Tibial nerve (tissue), 4 donors: ENCODE results near the gene DEFB129.

Source experiments
- EP300 ChIP-seq, 2 donors: sonication (generic); formaldehyde crosslinking; IDR thresholded peaks; one replicate each; pipeline ENCODE4 v1.6.1; 2017; ENCODE audit warnings: antibody characterized with exemption in 2 of 2, mild to moderate bottlenecking in 1 of 2
- POLR2A ChIP-seq, 2 donors: fragments of 450-650 bp; IDR thresholded peaks; one replicate each; pipeline ENCODE4 v1.6.1; 2017; ENCODE audit warnings: antibody characterized with exemption in 2 of 2, mild to moderate bottlenecking in 2 of 2, moderate library complexity in 2 of 2
- TF ChIP-seq, protein P1 (sequence below), 5 experiments: fragments of 200-600 bp in 3 of 5; fragments of 450-650 bp in 2 of 5; sonication (generic) in 3 of 5; IDR thresholded peaks; one replicate each; pipeline ENCODE4 v1.5.1; 2016 to 2019; ENCODE audit warnings: antibody characterized with exemption in 5 of 5, mild to moderate bottlenecking in 3 of 5, moderate library complexity in 2 of 5

DNA sequence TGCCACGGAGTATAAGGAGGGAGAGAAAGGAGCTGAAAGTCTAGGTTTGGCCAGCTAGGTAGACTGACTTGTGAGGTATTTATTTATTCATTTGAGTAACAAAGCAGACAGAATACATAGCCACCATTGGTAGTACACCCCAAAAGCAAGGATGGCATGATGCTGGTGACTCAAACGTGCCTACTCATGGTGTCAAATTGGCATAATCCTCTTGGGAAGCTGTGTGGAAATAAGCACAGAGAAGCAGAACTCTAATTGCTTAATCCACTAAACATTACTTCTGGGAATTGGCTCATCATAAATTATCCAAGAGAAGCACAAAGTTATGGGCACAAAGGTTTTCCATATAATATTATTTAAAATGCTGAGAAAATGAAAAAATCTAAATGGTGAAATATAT is 32.9 kb downstream of the DEFB129 start:
- TF ChIP-seq POLR2A (IDR thresholded peaks at IDR 0.05), result no peak
- TF ChIP-seq, protein P1, sequence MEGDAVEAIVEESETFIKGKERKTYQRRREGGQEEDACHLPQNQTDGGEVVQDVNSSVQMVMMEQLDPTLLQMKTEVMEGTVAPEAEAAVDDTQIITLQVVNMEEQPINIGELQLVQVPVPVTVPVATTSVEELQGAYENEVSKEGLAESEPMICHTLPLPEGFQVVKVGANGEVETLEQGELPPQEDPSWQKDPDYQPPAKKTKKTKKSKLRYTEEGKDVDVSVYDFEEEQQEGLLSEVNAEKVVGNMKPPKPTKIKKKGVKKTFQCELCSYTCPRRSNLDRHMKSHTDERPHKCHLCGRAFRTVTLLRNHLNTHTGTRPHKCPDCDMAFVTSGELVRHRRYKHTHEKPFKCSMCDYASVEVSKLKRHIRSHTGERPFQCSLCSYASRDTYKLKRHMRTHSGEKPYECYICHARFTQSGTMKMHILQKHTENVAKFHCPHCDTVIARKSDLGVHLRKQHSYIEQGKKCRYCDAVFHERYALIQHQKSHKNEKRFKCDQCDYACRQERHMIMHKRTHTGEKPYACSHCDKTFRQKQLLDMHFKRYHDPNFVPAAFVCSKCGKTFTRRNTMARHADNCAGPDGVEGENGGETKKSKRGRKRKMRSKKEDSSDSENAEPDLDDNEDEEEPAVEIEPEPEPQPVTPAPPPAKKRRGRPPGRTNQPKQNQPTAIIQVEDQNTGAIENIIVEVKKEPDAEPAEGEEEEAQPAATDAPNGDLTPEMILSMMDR (IDR thresholded peaks at IDR 0.05), result no peak
- TF ChIP-seq EP300 (IDR thresholded peaks at IDR 0.05), result no peak
